SK-N-SH (cell line): ENCODE data around the gene CEP170. TPM values are rescaled to one million over a fixed set of nuclear protein-coding genes. Genes with fewer than 3 reads are reported as not detected.
A peak's percentile ranks its signal among the peaks of the same experiment; 100 is the strongest.

Source experiments
- CTCF ChIA-PET: fragments of 300-600, 350-600 bp; formaldehyde crosslinking; extraction: SDS; loops from one replicate; lab custom pipeline; 2021; lab: Yijun Ruan, JAX
- POLR2A ChIA-PET: fragments of 350-600 bp; sonication (Branson Sonifier 250); formaldehyde crosslinking; extraction: SDS; loops from one replicate; lab custom pipeline; 2020; ENCODE audit warnings: antibody characterized with exemption, inconsistent platforms; lab: Yijun Ruan, JAX
- DNase-seq: peaks from one replicate; pipeline ENCODE4 v3.0.0; 2012
- H2AFZ ChIP-seq: fragments of 200-600 bp; sonication (generic); 2 replicates; pipeline ENCODE4 v1.8.1; 2016; ENCODE audit warnings: antibody characterized with exemption, mild to moderate bottlenecking, low read depth
- H3F3A ChIP-seq: fragments of 200-600 bp; sonication (generic); replicated peaks from 2 replicates; pipeline ENCODE3; 2016; ENCODE audit warnings: antibody characterized with exemption, mild to moderate bottlenecking; ENCODE audit not compliant: insufficient read depth
- H3K27ac ChIP-seq, 2 experiments: fragments of 200-500 bp in 1 of 2; fragments of 200-600 bp in 1 of 2; sonication (Bioruptor generic) in 1 of 2; sonication (generic), shearing (Covaris generic) in 1 of 2; 2 replicates each; pipeline versions ENCODE4 v1.5.1 to v1.6.1; 2014 to 2016; ENCODE audit warnings: low read depth in 2 of 2, inconsistent platforms in 1 of 2, low read length in 1 of 2, mild to moderate bottlenecking in 1 of 2, mixed read lengths in 1 of 2
- H3K27me3 ChIP-seq: fragments of 200-600 bp; sonication (generic), shearing (Covaris generic); 2 replicates; pipeline ENCODE4 v1.6.1; 2016; ENCODE audit warnings: mixed run types; ENCODE audit not compliant: insufficient read depth
- H3K36me3 ChIP-seq, 2 experiments: fragments of 200-500 bp in 1 of 2; fragments of 200-600 bp in 1 of 2; sonication (Bioruptor generic) in 1 of 2; sonication (generic) in 1 of 2; replicated peaks in 1 of 2; 2 replicates each; pipeline versions ENCODE3 to v1.5.1; 2014 to 2016; ENCODE audit warnings: low read length in 1 of 2, mild to moderate bottlenecking in 1 of 2; ENCODE audit not compliant: insufficient read depth in 2 of 2, control insufficient read depth in 1 of 2
- H3K4me1 ChIP-seq, 2 experiments: fragments of 200-500 bp in 1 of 2; fragments of 200-600 bp in 1 of 2; sonication (Bioruptor generic) in 1 of 2; sonication (generic), shearing (Covaris generic) in 1 of 2; 2 replicates each; pipeline versions ENCODE4 v1.5.1 to v1.6.1; 2014 to 2016; ENCODE audit warnings: low read depth in 1 of 2, low read length in 1 of 2, mixed run types in 1 of 2; ENCODE audit not compliant: insufficient read depth in 2 of 2, control insufficient read depth in 1 of 2
- H3K4me2 ChIP-seq: fragments of 200-600 bp; sonication (generic), shearing (Covaris generic); 2 replicates; pipeline ENCODE4 v1.6.1; 2017; ENCODE audit warnings: mixed run types
- H3K4me3 ChIP-seq, 2 experiments: fragments of 200-500 bp in 1 of 2; fragments of 200-600 bp in 1 of 2; sonication (Bioruptor generic) in 1 of 2; sonication (generic), shearing (Covaris generic) in 1 of 2; 2 replicates each; pipeline versions ENCODE4 v1.5.1 to v1.8.1; 2014 to 2016; ENCODE audit warnings: low read depth in 2 of 2, inconsistent platforms in 1 of 2, low read length in 1 of 2, mild to moderate bottlenecking in 1 of 2, mixed read lengths in 1 of 2, moderate library complexity in 1 of 2
- H3K79me2 ChIP-seq: fragments of 200-600 bp; sonication (generic); 2 replicates; pipeline ENCODE4 v1.8.1; 2017; ENCODE audit warnings: mild to moderate bottlenecking; ENCODE audit not compliant: insufficient read depth
- H3K9ac ChIP-seq: fragments of 200-600 bp; sonication (generic); 2 replicates; pipeline ENCODE4 v1.6.1; 2017; ENCODE audit warnings: mixed run types
- H3K9me2 ChIP-seq: fragments of 200-600 bp; sonication (generic); 2 replicates; pipeline ENCODE4 v1.6.1; 2017; ENCODE audit warnings: mixed run types
- H3K9me3 ChIP-seq: fragments of 200-600 bp; sonication (generic); 2 replicates; pipeline ENCODE4 v1.6.1; 2017; ENCODE audit warnings: mixed run types, mild to moderate bottlenecking, moderate library complexity
- H4K20me1 ChIP-seq: fragments of 200-600 bp; sonication (generic); 2 replicates; pipeline ENCODE4 v1.6.1; 2017; ENCODE audit warnings: mild to moderate bottlenecking, mixed run types; ENCODE audit not compliant: insufficient read depth
- CHD2 ChIP-seq: fragments of 150-350 bp; IDR thresholded peaks from 2 replicates; pipeline ENCODE4 v1.6.1; 2018; ENCODE audit warnings: low read length; ENCODE audit not compliant: partially characterized antibody
- ELF1 ChIP-seq: IDR thresholded peaks from 2 replicates; pipeline ENCODE4 v1.4.0; 2012
- IRF3 ChIP-seq: fragments of 150-350 bp; IDR thresholded peaks from 2 replicates; pipeline ENCODE4 v1.6.1; 2016; ENCODE audit warnings: mild to moderate bottlenecking, low read depth, low read length
- MAX ChIP-seq: IDR thresholded peaks from 2 replicates; pipeline ENCODE4 v1.4.0; 2012; ENCODE audit warnings: low read depth
- MEF2A ChIP-seq: IDR thresholded peaks from 2 replicates; pipeline ENCODE4 v1.4.0; 2012; ENCODE audit warnings: low read depth, borderline replicate concordance
- MXI1 ChIP-seq: IDR thresholded peaks from 2 replicates; pipeline ENCODE4 v1.6.1; 2012; ENCODE audit warnings: mild to moderate bottlenecking, low read depth, low read length, improper control_type of control experiment
- NRF1 ChIP-seq: IDR thresholded peaks from 2 replicates; pipeline ENCODE4 v1.6.1; 2012; ENCODE audit warnings: low read depth, mild to moderate bottlenecking, low read length
- POLR2AphosphoS5 ChIP-seq: IDR thresholded peaks from 2 replicates; pipeline ENCODE4 v1.6.1; 2012; ENCODE audit warnings: low read depth, low read length
- SIN3A ChIP-seq: IDR thresholded peaks from 2 replicates; pipeline ENCODE4 v1.6.1; 2012; ENCODE audit warnings: low read depth, mild to moderate bottlenecking, low read length, moderate library complexity, borderline replicate concordance
- TCF12 ChIP-seq: IDR thresholded peaks from 2 replicates; pipeline ENCODE4 v1.4.0; 2012
- TEAD4 ChIP-seq: IDR thresholded peaks from 2 replicates; pipeline ENCODE4 v1.4.0; 2012; ENCODE audit warnings: mild to moderate bottlenecking, borderline replicate concordance; ENCODE audit not compliant: insufficient read depth
- USF2 ChIP-seq: fragments of 150-350 bp; IDR thresholded peaks from 2 replicates; pipeline ENCODE4 v1.6.1; 2017; ENCODE audit warnings: antibody characterized with exemption, low read length, low read depth, borderline replicate concordance
- YY1 ChIP-seq: IDR thresholded peaks from 2 replicates; pipeline ENCODE4 v1.4.0; 2012; ENCODE audit warnings: low read depth, mild to moderate bottlenecking
- ZBTB33 ChIP-seq: IDR thresholded peaks from 2 replicates; pipeline ENCODE4 v1.4.0; 2012; ENCODE audit warnings: low read depth, borderline replicate concordance
- WGBS: methylation state at CpG from one replicate; pipeline ENCODE4 v1.1.6; 2017; ENCODE audit warnings: low lambda C conversion rate; 5-methylcytosine and 5-hydroxymethylcytosine counted together
- polyA plus RNA-seq, 3 experiments: library from polyadenylated mRNA; depleted of rRNA; stranded (reverse); fragments of >200 nt; gene quantifications; 2 replicates each; pipeline ENCODE4 v1.2.3, GENCODE V29; 2012

CEP170 gene
- polyA plus RNA-seq, 1 of the 3 experiments (the other 2 are of a cell fraction), result 67.2 TPM

- TF ChIP-seq ZBTB33 (0 out of 2 replicates have a peak, but pooled peaks have one; percentile 62), NRF1 (no peak), MXI1 (peak; percentile 95), TEAD4 (no peak), MAX (peak; percentile 84), MEF2A (no peak), IRF3 (no peak), USF2 (no peak)
- TF ChIP-seq, all 33 proteins: peak for 13
Measured at GRCh38 chr1:243255791-243256512, 871 bp upstream of the CEP170 start, which contains the start of gene SDCCAG8 (continued).

- peaks cover 28% of the 10 kb centered on the region for H3F3A ChIP-seq
- H3K9me3 ChIP-seq, result no peaks in the 10 kb centered on the region
- no peaks in the 10 kb centered on the region for H3K27me3 ChIP-seq
- CTCF ChIA-PET, result no interaction called here
- H3K36me3 ChIP-seq, result peaks cover 0 to 25% of the 10 kb centered on the region in 2 experiments
- no peak overlapping the region for H2AFZ ChIP-seq
- under 1% methylated on average over 32 of the region's 50 CpGs for WGBS
- POLR2A ChIA-PET, result interaction anchor here (1.9 kb wide), 1 partner anchor 19 kb away, joined by 9 read pairs; no protein-coding TSS in a partner anchor
- H3K27ac ChIP-seq, result peak overlapping the region; percentile 97 to 100
- peaks cover 87% of the 10 kb centered on the region for H3K79me2 ChIP-seq
- peak overlapping the region; percentile 83 to 97 for H3K4me3 ChIP-seq
- H4K20me1 ChIP-seq, result peaks cover 39% of the 10 kb centered on the region
- H3K4me1 ChIP-seq, result peaks cover 0 to 40% of the 10 kb centered on the region in 2 experiments; a peak in 2 of 4 replicates
- H3K9me2 ChIP-seq, result no peaks in the 10 kb centered on the region
- peak overlapping the region; percentile 83; the same call in 1 of the 2 replicates for H3K4me2 ChIP-seq
- H3K9ac ChIP-seq, result peak overlapping the region; percentile 93
- peak; percentile 77 for DNase-seq
- peak; percentile 83 for TF ChIP-seq MXI1
- TF ChIP-seq TCF12, result peak; percentile 10; the same call in 1 of the 2 replicates
- TF ChIP-seq SIN3A, result 0 out of 2 replicates have a peak, but pooled peaks have one; percentile 40
- peak; percentile 42 for TF ChIP-seq CHD2
- no peak for TF ChIP-seq POLR2AphosphoS5
- TF ChIP-seq MAX, result peak; percentile 51; the same call in 1 of the 2 replicates
- TF ChIP-seq TEAD4, result no peak
- no peak for TF ChIP-seq ELF1
- peak; percentile 58 for TF ChIP-seq YY1
- no peak for TF ChIP-seq ZBTB33
- no peak for TF ChIP-seq USF2
Measured at GRCh38 chr1:243254233-243254926, 701 bp downstream of the CEP170 start.
